Naive thymus-derived CD4-positive, alpha-beta T cell (primary cell): ENCODE data around the gene HEATR5A. TPM values are rescaled to one million over a fixed set of nuclear protein-coding genes. Genes with fewer than 3 reads are reported as not detected.
"Not testable (repeated sequence)": the region's sequence is repeated elsewhere in the genome, so short reads cannot be mapped to it uniquely, and the experiment has no call there.

Experiments used
- ATAC-seq: fragments of 150-1000 bp; cut with Tn5 transposase; 2 replicates; pipeline ENCODE4 v1.10.0; 2021; ENCODE audit warnings: mild to moderate bottlenecking, moderate library complexity
- CTCF ChIA-PET: fragments of 350-600 bp; sonication (Branson Sonifier 250); formaldehyde crosslinking; loops from one replicate; lab custom pipeline; 2021; ENCODE audit warnings: antibody characterized with exemption; lab: Charles Lee
- POLR2A ChIA-PET: fragments of 350-600 bp; sonication (Branson Sonifier 250); formaldehyde crosslinking; loops from one replicate; lab custom pipeline; 2021; ENCODE audit warnings: antibody characterized with exemption, inconsistent platforms; lab: Charles Lee
- DNase-seq, 9 donors: peaks; one replicate each; pipeline versions ENCODE4 v3.0.0 to v3.0.0-alpha.2; 2020 to 2022; ENCODE audit warnings: mixed read lengths in 1 of 9
- H3K27ac ChIP-seq: one replicate; pipeline ENCODE4 v1.7.0; 2013; ENCODE audit warnings: mild to moderate bottlenecking, low read depth, low read length, moderate library complexity
- H3K27me3 ChIP-seq, 2 donors: one replicate each; pipeline ENCODE4 v1.7.0; 2013; ENCODE audit warnings: low read length in 2 of 2, mild to moderate bottlenecking in 2 of 2, moderate library complexity in 2 of 2; ENCODE audit not compliant: control insufficient read depth in 2 of 2, insufficient read depth in 2 of 2
- H3K36me3 ChIP-seq, 3 experiments: 1 replicate in 2 of 3; 2 replicates in 1 of 3; pipeline ENCODE4 v1.7.0; 2013; ENCODE audit warnings: low read length in 3 of 3, mild to moderate bottlenecking in 3 of 3, moderate library complexity in 1 of 3; ENCODE audit not compliant: insufficient read depth in 3 of 3, control insufficient read depth in 2 of 3
- H3K4me1 ChIP-seq, 2 donors: one replicate each; pipeline ENCODE4 v1.7.0; 2013; ENCODE audit warnings: low read length in 2 of 2, mild to moderate bottlenecking in 2 of 2, moderate library complexity in 1 of 2; ENCODE audit not compliant: control insufficient read depth in 2 of 2, insufficient read depth in 2 of 2
- H3K4me3 ChIP-seq: 2 replicates; pipeline ENCODE4 v1.7.0; 2013; ENCODE audit warnings: mild to moderate bottlenecking, low read length
- H3K9me3 ChIP-seq, 3 experiments: 1 replicate in 2 of 3; 2 replicates in 1 of 3; pipeline ENCODE4 v1.7.0; 2013; ENCODE audit warnings: low read length in 3 of 3; ENCODE audit not compliant: control insufficient read depth in 2 of 3
- H3K27ac Mint-ChIP-seq, 9 donors: one replicate each; pipeline ENCODE4 v1.8.0; 2020 to 2022; ENCODE audit warnings: mixed read lengths in 9 of 9, mild to moderate bottlenecking in 8 of 9, moderate library complexity in 5 of 9, inconsistent platforms in 2 of 9
- H3K27me3 Mint-ChIP-seq, 5 donors: one replicate each; pipeline ENCODE4 v1.8.0; 2021 to 2022; ENCODE audit warnings: mixed read lengths in 5 of 5, mild to moderate bottlenecking in 1 of 5
- H3K36me3 Mint-ChIP-seq, 5 donors: one replicate each; pipeline ENCODE4 v1.8.0; 2020 to 2022; ENCODE audit warnings: mixed read lengths in 5 of 5, mild to moderate bottlenecking in 3 of 5, inconsistent platforms in 1 of 5
- H3K4me1 Mint-ChIP-seq, 7 donors: one replicate each; pipeline ENCODE4 v1.8.0; 2020 to 2022; ENCODE audit warnings: mixed read lengths in 7 of 7, mild to moderate bottlenecking in 3 of 7, inconsistent platforms in 1 of 7
- H3K4me3 Mint-ChIP-seq, 10 donors: one replicate each; pipeline ENCODE4 v1.8.0; 2020 to 2022; ENCODE audit warnings: mild to moderate bottlenecking in 10 of 10, mixed read lengths in 10 of 10, moderate library complexity in 6 of 10, inconsistent platforms in 2 of 10
- H3K9me3 Mint-ChIP-seq, 11 donors: one replicate each; pipeline ENCODE4 v1.8.0; 2020 to 2022; ENCODE audit warnings: mixed read lengths in 11 of 11, mild to moderate bottlenecking in 4 of 11, inconsistent platforms in 1 of 11, moderate library complexity in 1 of 11
- intact Hi-C, 2 donors: fragments of 100-400 bp; cut with micrococcal nuclease; formaldehyde crosslinking; loops; one replicate each; pipeline ENCODE4 v1.15.1; 2023
- polyA plus RNA-seq, 2 donors: library from polyadenylated mRNA; unstranded; fragments of 300-500 nt; fragmentation: Illumina TruSeq; gene quantifications; one replicate each; pipeline ENCODE4 v1.2.3, GENCODE V29; 2021
- total RNA-seq, 6 experiments: library from RNA in 5 of 6; stranded (reverse) in 5 of 6; gene quantifications; 1 replicate in 5 of 6; 2 replicates in 1 of 6; pipeline ENCODE4 v1.2.3 and lab custom pipeline; 2021 to 2026

The HEATR5A gene
- total and polyA plus RNA-seq, 7 experiments from 2014 or later, result 5.6 to 14.4 (median 12.7) TPM

DNA sequence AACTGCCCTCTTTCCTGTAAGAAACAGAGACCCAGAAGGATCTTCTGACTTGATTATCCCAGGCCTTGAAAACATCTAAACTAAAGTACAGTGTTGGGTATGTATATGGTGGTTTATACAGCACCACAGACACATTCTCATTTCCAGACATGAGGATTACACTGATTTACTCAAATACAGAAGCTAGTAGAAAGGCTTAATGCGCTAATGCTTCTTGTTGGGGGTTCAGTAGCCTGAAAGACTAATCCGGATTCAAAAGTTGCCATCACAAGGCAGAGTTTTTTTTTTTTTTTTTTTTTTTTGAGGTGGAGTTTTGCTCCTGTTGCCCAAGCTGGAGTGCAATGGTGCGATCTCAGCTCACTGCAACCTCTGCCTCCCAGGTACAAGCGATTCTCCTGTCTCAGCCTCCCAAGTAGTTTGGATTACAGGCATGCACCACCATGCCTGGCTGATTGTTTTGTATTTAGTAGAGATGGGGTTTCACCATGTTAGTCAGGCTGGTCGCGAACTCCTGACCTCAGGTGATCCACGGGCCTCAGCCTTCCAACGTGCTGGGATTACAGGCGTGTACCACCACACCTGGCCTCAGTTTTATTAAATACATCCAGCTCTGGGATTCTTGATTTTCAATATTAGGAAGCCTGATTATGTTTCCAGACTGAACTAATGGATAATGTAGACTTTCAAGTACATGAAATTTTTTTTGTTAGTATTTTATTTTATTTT, 166.4 kb downstream of the HEATR5A start:
- H3K4me3 Mint-ChIP-seq, result no peak overlapping the region
- Histone ChIP-seq H3K9me3 (no peaks in the 10 kb centered on the region), H3K27ac (no peak overlapping the region), H3K27me3 (no peaks in the 10 kb centered on the region), H3K4me1 (no peaks in the 10 kb centered on the region), H3K4me3 (no peak overlapping the region), H3K36me3 (no peaks in the 10 kb centered on the region)
- no peaks in the 10 kb centered on the region for H3K27me3 Mint-ChIP-seq
- ATAC-seq, result no peak
- ChIA-PET CTCF (no interaction called here), POLR2A (no interaction called here)
- H3K27ac Mint-ChIP-seq, result no peak overlapping the region
- no peaks in the 10 kb centered on the region for H3K36me3 Mint-ChIP-seq
- H3K9me3 Mint-ChIP-seq, result no peaks in the 10 kb centered on the region
- intact Hi-C loops, result no loop called here
- H3K4me1 Mint-ChIP-seq, result peaks cover 0 to 5% (median 0%) of the 10 kb centered on the region in 7 donors
- DNase-seq, result no peak

DNA sequence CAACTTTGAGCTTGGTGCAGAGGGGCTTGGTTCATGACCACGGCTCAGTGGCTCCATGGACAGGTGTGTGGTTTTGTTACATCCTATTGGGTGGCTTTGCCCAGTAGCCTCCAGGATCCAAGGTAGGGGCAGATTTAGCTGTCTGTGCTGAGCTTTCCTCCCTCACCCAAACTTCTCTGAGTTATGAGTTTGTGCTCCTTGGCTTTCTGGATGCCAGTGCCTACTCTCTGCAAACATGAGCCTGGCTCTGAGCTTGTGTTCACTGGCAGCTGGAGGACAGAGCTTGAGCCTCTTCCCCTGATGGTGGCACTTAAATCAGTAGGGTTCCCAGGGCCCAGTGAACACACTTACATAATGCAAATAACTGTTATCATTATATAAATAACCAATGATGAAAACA, 167.5 kb downstream of the HEATR5A start:
- ChIA-PET CTCF (no interaction called here), POLR2A (interaction anchor here (0.6 to 0.7 kb wide), 2 partner anchors 45 to 166 kb away, joined by 3 read pairs; partner anchors contain the start of gene HECTD1)
- no peak overlapping the region for H3K4me3 ChIP-seq
- H3K27me3 Mint-ChIP-seq, result no peaks in the 10 kb centered on the region
- ATAC-seq (no peak), DNase-seq (no peak)
- H3K4me1 ChIP-seq, result no peaks in the 10 kb centered on the region
- H3K36me3 Mint-ChIP-seq, result no peaks in the 10 kb centered on the region
- peak overlapping the region in 1 of 9 donors; percentile 30 for H3K27ac Mint-ChIP-seq
- no peaks in the 10 kb centered on the region for H3K9me3 ChIP-seq
- no peaks in the 10 kb centered on the region for H3K27me3 ChIP-seq
- no peaks in the 10 kb centered on the region for H3K9me3 Mint-ChIP-seq
- H3K4me1 Mint-ChIP-seq, result peaks cover 0 to 5% (median 0%) of the 10 kb centered on the region in 7 donors
- no peak overlapping the region for H3K27ac ChIP-seq
- H3K4me3 Mint-ChIP-seq, result no peak overlapping the region
- H3K36me3 ChIP-seq, result no peaks in the 10 kb centered on the region
- intact Hi-C loops, result no loop called here

DNA sequence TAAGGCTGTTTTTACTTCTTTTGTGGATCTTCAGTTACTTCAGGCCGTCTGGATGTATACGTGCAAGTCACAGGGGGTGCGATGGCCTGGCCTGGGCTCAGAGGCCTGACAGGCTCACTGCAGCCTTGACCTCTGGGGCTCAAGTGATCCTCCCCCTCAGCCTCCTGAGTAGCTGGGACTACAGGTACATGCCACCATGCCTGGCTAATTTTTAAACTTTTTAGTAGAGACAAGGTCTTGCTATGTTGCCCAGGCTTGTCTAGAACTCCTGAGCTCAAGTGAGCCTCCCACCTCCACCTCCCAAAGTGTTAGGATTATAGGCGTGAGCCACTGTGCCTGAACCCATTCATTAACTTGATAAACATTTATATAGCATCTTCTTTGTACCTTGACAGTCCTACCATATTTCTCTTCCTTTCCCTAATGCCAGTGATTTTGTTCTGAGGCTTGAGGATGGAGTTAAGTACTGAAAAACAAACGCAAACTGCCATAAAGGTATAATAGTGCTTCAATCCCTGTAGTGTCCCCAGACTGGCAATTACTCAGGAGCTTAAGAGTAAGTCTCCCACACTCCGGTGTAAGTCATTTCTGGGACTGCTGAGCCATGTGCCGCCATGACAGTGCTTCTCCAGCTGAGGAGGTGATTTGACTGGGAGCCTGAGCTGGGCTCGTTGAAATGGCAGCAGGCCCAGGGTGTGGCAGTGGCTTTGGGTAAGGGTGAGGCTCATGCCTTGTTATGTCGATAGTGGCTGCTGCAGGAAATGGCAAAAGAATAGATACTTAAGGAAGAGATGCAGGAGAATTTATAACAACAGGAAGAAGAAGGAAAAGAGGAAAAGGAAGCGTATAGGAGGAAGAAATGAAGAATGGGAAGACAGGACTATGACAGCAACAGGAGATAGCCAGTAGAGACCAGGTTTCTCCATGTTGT, 169.1 kb downstream of the HEATR5A start:
- CTCF ChIA-PET, result no interaction called here
- Mint-ChIP-seq H3K4me1 (peaks cover 0 to 5% (median 0%) of the 10 kb centered on the region in 7 donors), H3K4me3 (no peak overlapping the region), H3K9me3 (peaks cover 0 to 2% (median 0%) of the 10 kb centered on the region in 11 donors), H3K27ac (peak overlapping the region in 1 of 9 donors; percentile 53), H3K27me3 (no peaks in the 10 kb centered on the region), H3K36me3 (no peaks in the 10 kb centered on the region)
- H3K27me3 ChIP-seq, result no peaks in the 10 kb centered on the region
- DNase-seq (no peak), ATAC-seq (no peak)
- H3K4me3 ChIP-seq, result no peak overlapping the region
- no peaks in the 10 kb centered on the region for H3K9me3 ChIP-seq
- intact Hi-C loops, result no loop called here
- no peaks in the 10 kb centered on the region for H3K36me3 ChIP-seq
- H3K27ac ChIP-seq, result no peak overlapping the region
- H3K4me1 ChIP-seq, result no peaks in the 10 kb centered on the region
- POLR2A ChIA-PET, result no interaction called here

DNA sequence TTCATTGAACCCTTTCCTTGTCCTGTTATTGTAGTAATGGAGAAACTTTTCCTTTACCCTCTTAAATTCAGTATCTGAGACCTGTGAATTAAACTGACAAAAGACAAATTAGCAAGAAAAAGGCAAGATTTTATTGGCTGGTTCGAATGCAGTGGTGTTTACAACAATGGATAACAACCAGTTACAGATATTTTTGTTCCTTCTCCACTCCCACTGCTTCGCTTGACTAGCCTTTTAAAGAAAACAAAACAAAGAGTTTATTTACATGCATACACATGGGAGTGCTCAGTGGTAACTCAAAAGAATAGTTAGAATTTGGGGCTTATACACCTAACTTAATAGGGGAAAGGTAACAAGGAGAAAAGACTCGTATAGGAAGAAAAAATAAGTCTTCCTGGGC, 175.7 kb downstream of the HEATR5A start:
- DNase-seq (no peak), ATAC-seq (no peak)
- intact Hi-C loops, result no loop called here
- peaks cover 0 to 2% (median 0%) of the 10 kb centered on the region in 11 donors for H3K9me3 Mint-ChIP-seq
- no peak overlapping the region for H3K27ac ChIP-seq
- no peak overlapping the region for H3K27ac Mint-ChIP-seq
- peaks cover 0 to 3% of the 10 kb centered on the region in 2 donors for H3K4me1 ChIP-seq
- no peaks in the 10 kb centered on the region for H3K27me3 Mint-ChIP-seq
- no peak overlapping the region for H3K4me3 Mint-ChIP-seq
- H3K36me3 ChIP-seq, result no peaks in the 10 kb centered on the region
- H3K9me3 ChIP-seq, result no peaks in the 10 kb centered on the region
- ChIA-PET POLR2A (interaction anchor here (0.6 kb wide), 1 partner anchor 24 kb away, joined by 5 read pairs; no protein-coding TSS in a partner anchor), CTCF (no interaction called here)
- no peaks in the 10 kb centered on the region for H3K27me3 ChIP-seq
- H3K4me3 ChIP-seq, result no peak overlapping the region
- peaks cover 3 to 18% (median 13%) of the 10 kb centered on the region in 7 donors for H3K4me1 Mint-ChIP-seq
- H3K36me3 Mint-ChIP-seq, result no peaks in the 10 kb centered on the region

DNA sequence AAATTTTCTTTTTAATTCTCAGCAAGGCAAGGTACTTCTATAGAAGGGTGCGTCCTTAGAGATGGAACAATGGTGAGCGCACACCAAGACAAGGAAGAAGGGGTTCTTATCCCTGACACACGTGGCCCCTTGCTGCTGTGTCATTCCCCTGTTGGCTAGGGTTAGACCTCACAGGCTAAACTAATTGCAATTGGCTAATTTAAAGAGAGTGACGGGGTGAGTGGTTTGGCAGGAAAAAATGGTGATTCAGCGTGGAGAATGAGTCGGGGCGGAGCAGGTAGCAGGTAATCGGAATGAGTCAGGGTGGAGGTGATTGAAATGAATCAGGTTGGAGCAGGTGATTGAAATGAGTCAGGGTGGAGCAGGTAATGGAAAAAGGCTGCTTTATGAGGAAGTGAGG, 176.5 kb downstream of the HEATR5A start:
- Histone ChIP-seq H3K27ac (no peak overlapping the region), H3K4me3 (no peak overlapping the region), H3K36me3 (no peaks in the 10 kb centered on the region), H3K27me3 (no peaks in the 10 kb centered on the region), H3K9me3 (no peaks in the 10 kb centered on the region), H3K4me1 (peaks cover 0 to 3% of the 10 kb centered on the region in 2 donors)
- H3K27ac Mint-ChIP-seq, result no peak overlapping the region
- H3K9me3 Mint-ChIP-seq, result peaks cover 0 to 2% (median 0%) of the 10 kb centered on the region in 11 donors
- H3K27me3 Mint-ChIP-seq, result no peaks in the 10 kb centered on the region
- ChIA-PET POLR2A (no interaction called here), CTCF (no interaction called here)
- H3K36me3 Mint-ChIP-seq, result no peaks in the 10 kb centered on the region
- no peak overlapping the region for H3K4me3 Mint-ChIP-seq
- no peak for ATAC-seq
- no peak for DNase-seq
- intact Hi-C loops, result no loop called here
- peaks cover 5 to 22% (median 18%) of the 10 kb centered on the region in 7 donors for H3K4me1 Mint-ChIP-seq

DNA sequence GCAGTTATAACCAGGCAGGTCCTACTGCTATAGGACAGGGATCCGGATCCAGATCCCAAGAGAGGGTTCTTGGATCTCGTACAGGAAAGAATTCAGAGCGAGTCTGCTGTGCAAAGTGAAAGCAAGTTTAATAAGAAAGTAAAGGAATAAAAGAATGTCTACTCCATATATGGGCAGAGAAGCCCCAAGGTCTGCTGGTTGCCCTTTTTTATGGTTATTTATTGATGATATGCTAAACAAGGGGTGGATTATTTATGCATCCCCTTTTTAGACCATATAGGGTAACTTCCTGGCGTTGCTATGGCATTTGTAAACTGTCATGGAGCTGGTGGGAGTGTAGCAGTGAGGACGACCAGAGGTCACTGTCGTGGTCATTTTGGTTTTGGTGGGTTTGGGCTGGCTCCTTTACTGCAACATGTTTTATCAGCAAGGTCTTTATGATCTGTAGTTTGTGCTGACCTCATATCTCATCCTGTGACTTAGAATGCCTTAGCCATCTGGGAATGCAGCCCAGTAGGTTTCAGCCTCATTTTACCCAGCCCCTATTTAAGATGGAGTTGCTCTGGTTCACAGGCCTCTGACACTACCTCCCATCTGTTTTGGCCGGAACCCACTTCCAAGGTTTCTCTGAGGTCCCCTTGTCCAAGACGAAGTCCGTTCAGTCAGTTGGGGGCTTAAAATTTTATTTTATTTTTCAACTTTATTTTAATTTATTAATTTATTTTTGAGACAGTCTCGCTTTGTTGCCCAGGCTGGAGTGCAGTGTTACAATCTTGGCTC, 178.0 kb downstream of the HEATR5A start:
- DNase-seq, ATAC-seq, H3K27ac ChIP-seq, H3K9me3 Mint-ChIP-seq, CTCF ChIA-PET, POLR2A ChIA-PET, H3K36me3 ChIP-seq, H3K27ac Mint-ChIP-seq, H3K4me3 ChIP-seq, H3K9me3 ChIP-seq, H3K4me1 ChIP-seq, intact Hi-C loops, H3K27me3 ChIP-seq, H3K4me3 Mint-ChIP-seq, H3K27me3 Mint-ChIP-seq, H3K36me3 Mint-ChIP-seq: not testable (repeated sequence)
- peaks cover 5 to 22% (median 18%) of the 10 kb centered on the region in 7 donors for H3K4me1 Mint-ChIP-seq
